HepG2 (cell line): ENCODE measurements around the gene RABEP2. TPM values are rescaled to one million over a fixed set of nuclear protein-coding genes. Genes with fewer than 3 reads are reported as not detected.

Source experiments
- AFF4 ChIP-seq: sonication (generic); formaldehyde crosslinking; IDR thresholded peaks from 2 replicates; pipeline ENCODE4 v1.4.0; 2020; ENCODE audit warnings: missing genetic modification reagents
- ASH2L ChIP-seq: fragments of 300-600, 200-600 bp; sonication (generic); IDR thresholded peaks from 2 replicates; pipeline ENCODE4 v1.7.0; 2017; ENCODE audit warnings: low read depth, mild to moderate bottlenecking, moderate library complexity, mixed read lengths, low read length; ENCODE audit not compliant: insufficient read length
- BRD4 ChIP-seq: sonication (generic); formaldehyde crosslinking; IDR thresholded peaks from 2 replicates; pipeline ENCODE4 v1.4.0; 2020; ENCODE audit warnings: missing genetic modification reagents
- CHCHD3 ChIP-seq: sonication (generic); formaldehyde crosslinking; IDR thresholded peaks from 2 replicates; pipeline ENCODE4 v1.8.0; 2022; ENCODE audit warnings: mild to moderate bottlenecking, missing genetic modification reagents, moderate library complexity
- FIP1L1 ChIP-seq: fragments of 200-400 bp; formaldehyde crosslinking; IDR thresholded peaks from 2 replicates; pipeline ENCODE4 v1.6.1; 2018; ENCODE audit warnings: low read depth, mild to moderate bottlenecking, low read length, moderate library complexity, borderline replicate concordance; ENCODE audit not compliant: insufficient read depth
- FOXK1 ChIP-seq: sonication (generic); formaldehyde crosslinking; IDR thresholded peaks from 2 replicates; pipeline ENCODE4 v1.4.0; 2020; ENCODE audit warnings: low read depth, missing genetic modification reagents, borderline replicate concordance
- GTF3A ChIP-seq: sonication (generic); formaldehyde crosslinking; conservative IDR thresholded peaks from 2 replicates; pipeline ENCODE4 v1.4.0; 2020; ENCODE audit warnings: mild to moderate bottlenecking, missing genetic modification reagents
- MAFF ChIP-seq: IDR thresholded peaks from 2 replicates; pipeline ENCODE4 v1.6.1; 2011; ENCODE audit warnings: low read depth, low read length, improper control_type of control experiment
- MBD4 ChIP-seq: IDR thresholded peaks from 2 replicates; pipeline ENCODE4 v1.6.1; 2012; ENCODE audit warnings: low read length, inconsistent platforms, borderline replicate concordance
- PHF20 ChIP-seq: sonication (generic); formaldehyde crosslinking; IDR thresholded peaks from 2 replicates; pipeline ENCODE4 v1.5.0; 2020; ENCODE audit warnings: mild to moderate bottlenecking, missing genetic modification reagents
- PHF5A ChIP-seq: IDR thresholded peaks from one replicate; pipeline ENCODE4 v1.6.1; 2018; ENCODE audit warnings: low read depth, missing genetic modification reagents; ENCODE audit not compliant: unreplicated experiment
- POLR2AphosphoS5 ChIP-seq: IDR thresholded peaks from 2 replicates; pipeline ENCODE4 v1.6.1; 2012; ENCODE audit warnings: low read depth, low read length
- PPARG ChIP-seq: conservative IDR thresholded peaks from 2 replicates; pipeline ENCODE4 v1.6.1; 2016; ENCODE audit warnings: missing biosample characterization, missing genetic modification reagents
- SAFB2 ChIP-seq: sonication (generic); formaldehyde crosslinking; IDR thresholded peaks from 2 replicates; pipeline ENCODE4 v1.5.1; 2020; ENCODE audit warnings: missing genetic modification reagents, low read depth, mild to moderate bottlenecking, borderline replicate concordance
- SAP130 ChIP-seq: IDR thresholded peaks from 2 replicates; pipeline ENCODE4 v1.6.1; 2016; ENCODE audit warnings: low read depth
- TERF1 ChIP-seq: sonication (generic); formaldehyde crosslinking; IDR thresholded peaks from 2 replicates; pipeline ENCODE4 v1.8.0; 2022; ENCODE audit warnings: mild to moderate bottlenecking, missing genetic modification reagents, moderate library complexity
- U2AF1 ChIP-seq: fragments of 200-400 bp; formaldehyde crosslinking; optimal IDR thresholded peaks from 2 replicates; pipeline ENCODE3; 2017; ENCODE audit warnings: mild to moderate bottlenecking, low read depth, low read length
- ZBTB49 ChIP-seq: sonication (generic); formaldehyde crosslinking; IDR thresholded peaks from 2 replicates; pipeline ENCODE4 v1.4.0; 2020; ENCODE audit warnings: missing genetic modification reagents, borderline replicate concordance
- ZNF138 ChIP-seq: sonication (generic); formaldehyde crosslinking; IDR thresholded peaks from 2 replicates; pipeline ENCODE4 v1.5.0; 2020; ENCODE audit warnings: mild to moderate bottlenecking, low read depth, missing genetic modification reagents
- ZNF253 ChIP-seq: sonication (generic); formaldehyde crosslinking; IDR thresholded peaks from 2 replicates; pipeline ENCODE4 v1.8.0; 2022; ENCODE audit warnings: mild to moderate bottlenecking, missing genetic modification reagents, borderline replicate concordance
- ZNF569 ChIP-seq: sonication (generic); formaldehyde crosslinking; IDR thresholded peaks from 2 replicates; pipeline ENCODE4 v1.5.0; 2020; ENCODE audit warnings: mild to moderate bottlenecking, missing genetic modification reagents, moderate library complexity, borderline replicate concordance
- ZNF777 ChIP-seq: sonication (generic); formaldehyde crosslinking; IDR thresholded peaks from 2 replicates; pipeline ENCODE4 v1.4.0; 2020; ENCODE audit warnings: missing genetic modification reagents
- ZNF780A ChIP-seq: sonication (generic); formaldehyde crosslinking; IDR thresholded peaks from 2 replicates; pipeline ENCODE4 v1.8.0; 2022; ENCODE audit warnings: mild to moderate bottlenecking, missing genetic modification reagents, moderate library complexity
- polyA plus RNA-seq, 8 experiments: library from polyadenylated mRNA; depleted of rRNA in 3 of 8; stranded (reverse) in 7 of 8; unstranded in 1 of 8; fragments of >200 nt; fragmentation: Illumina TruSeq in 4 of 8; extraction: Trizol in 4 of 8; gene quantifications; 2 replicates each; pipeline versions ENCODE4 v1.2.1 to v1.2.3, GENCODE V29; 2011 to 2016; ENCODE audit warnings: low read depth in 4 of 8, missing spikeins in 1 of 8, mixed read lengths in 1 of 8; ENCODE audit not compliant: insufficient read depth in 1 of 8
- total RNA-seq, 5 experiments: library from RNA; depleted of rRNA; stranded (reverse); fragments of >200 nt; fragmentation: Illumina TruSeq; extraction: Trizol; gene quantifications; 2 replicates each; pipeline ENCODE4 v1.2.3, GENCODE V29; 2016; ENCODE audit warnings: low read depth in 1 of 5

The RABEP2 gene
- total and polyA plus RNA-seq, 2 of the 13 experiments (the other 11 are each of a cell fraction or from before 2014, with no cell fraction given) = 10.8 to 18.4 TPM

- 0 out of 2 replicates have a peak, but pooled peaks have one; percentile 2 for TF ChIP-seq POLR2AphosphoS5
- no peak for TF ChIP-seq SAFB2 (CRISPR knock-in tag)
- peak; percentile 72 for TF ChIP-seq ASH2L
- no peak for TF ChIP-seq MBD4
- no peak for TF ChIP-seq PHF5A (CRISPR knock-in tag)
- no peak for TF ChIP-seq ZNF780A (CRISPR knock-in tag)
- no peak for TF ChIP-seq GTF3A (CRISPR knock-in tag)
- TF ChIP-seq ZNF777 = no peak
- TF ChIP-seq FIP1L1 = no peak
- TF ChIP-seq TERF1 = no peak
- no peak for TF ChIP-seq U2AF1
- TF ChIP-seq PHF20 (CRISPR knock-in tag) = 0 out of 2 replicates have a peak, but pooled peaks have one; percentile 40
- no peak for TF ChIP-seq ZNF569 (CRISPR knock-in tag)
- no peak for TF ChIP-seq MAFF
- no peak for TF ChIP-seq ZBTB49 (CRISPR knock-in tag)
- peak; percentile 40; the same call in 1 of the 2 replicates for TF ChIP-seq SAP130 (CRISPR knock-in tag)
- TF ChIP-seq CHCHD3 (CRISPR knock-in tag) = 0 out of 2 replicates have a peak, but pooled peaks have one; percentile 50
- TF ChIP-seq BRD4 (CRISPR knock-in tag) = no peak
- TF ChIP-seq PPARG (CRISPR knock-in tag) = no peak
- TF ChIP-seq ZNF138 (CRISPR knock-in tag) = no peak
- no peak for TF ChIP-seq ZNF253 (CRISPR knock-in tag)
- TF ChIP-seq FOXK1 (CRISPR knock-in tag) = no peak
- no peak for TF ChIP-seq AFF4 (CRISPR knock-in tag)
These were observed 59.1 kb downstream of the RABEP2 start (continued) for GRCh38 chr16:28865722-28866453.
